ENCODE data around the gene AKT1S1.

DNA sequence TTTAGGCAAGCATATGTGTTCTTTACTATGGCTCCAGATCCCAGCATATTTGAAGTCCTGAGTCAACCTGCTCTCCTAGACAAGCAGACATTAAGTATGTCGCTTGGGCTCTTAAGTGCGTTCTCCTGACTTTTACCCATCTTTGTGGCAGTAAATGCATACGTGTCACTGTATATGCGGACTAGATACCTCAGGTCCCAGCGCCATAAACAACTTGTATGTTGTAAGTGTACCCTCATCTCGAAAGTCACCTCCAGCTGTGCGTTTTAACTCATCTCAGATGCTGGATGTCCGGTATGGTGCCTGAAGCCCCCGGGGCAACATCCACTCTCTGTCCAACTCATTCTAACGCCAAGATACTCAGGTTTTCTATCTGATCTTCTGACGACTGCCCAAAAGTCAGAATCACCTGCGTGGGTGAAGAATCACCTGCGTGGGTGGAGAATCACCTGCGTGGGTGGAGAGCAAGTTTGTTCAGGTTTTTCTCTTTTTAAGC lies 24.5 kb downstream of the AKT1S1 start:
- TF ChIP-seq ZNF274 (IDR thresholded peaks at IDR 0.05; ENCODE audit: low read depth, low read length): no peak
- no peak for TF ChIP-seq SUZ12 (IDR thresholded peaks at IDR 0.05; ENCODE audit: extremely low read depth, insufficient read depth, insufficient read length)
- TF ChIP-seq YY1 (IDR thresholded peaks at IDR 0.05; ENCODE audit: insufficient read depth, insufficient read length): no peak
